GM06990 (cell line): ENCODE data around the gene SUSD4.

ENCODE experiments used
- DNase-seq: peaks from one replicate; pipeline ENCODE4 v3.0.0-alpha.2; 2011; ENCODE audit not compliant: insufficient read length; ENCODE audit errors: extremely low read depth
- H3K27me3 ChIP-seq: replicated peaks from 2 replicates; pipeline ENCODE4 v1.6.0; 2011; ENCODE audit warnings: low read length; ENCODE audit not compliant: control insufficient read depth, insufficient read depth
- H3K36me3 ChIP-seq: 2 replicates; pipeline ENCODE4 v1.5.1; 2011; ENCODE audit warnings: low read length; ENCODE audit not compliant: control insufficient read depth, insufficient read depth
- H3K4me3 ChIP-seq: replicated peaks from 2 replicates; pipeline ENCODE4 v1.5.1; 2011; ENCODE audit warnings: low read depth, mild to moderate bottlenecking, control low read depth, low read length
- CTCF ChIP-seq: IDR thresholded peaks from 2 replicates; pipeline ENCODE4 v1.5.1; 2011; ENCODE audit warnings: low read length, control low read depth, mild to moderate bottlenecking, inconsistent platforms; ENCODE audit not compliant: insufficient read depth, poor library complexity, severe bottlenecking

The SUSD4 gene

GRCh38 chr1:223225061-223225460 is 138.9 kb downstream of the SUSD4 start:
- DNase-seq: no peak
- H3K27me3 ChIP-seq: peaks cover 3% of the 10 kb centered on the region; the same call in 1 of the 2 replicates
- no peak overlapping the region for H3K4me3 ChIP-seq
- H3K36me3 ChIP-seq: no peaks in the 10 kb centered on the region
- no peak for TF ChIP-seq CTCF

- DNase-seq: no peak
- no peak for TF ChIP-seq CTCF
- Histone ChIP-seq H3K36me3 (no peaks in the 10 kb centered on the region), H3K27me3 (peaks cover 4% of the 10 kb centered on the region; the same call in 1 of the 2 replicates), H3K4me3 (no peak overlapping the region)
Observed at GRCh38 chr1:223224465-223224864, 139.5 kb downstream of the SUSD4 start.

- DNase-seq: no peak
- Histone ChIP-seq H3K36me3 (no peaks in the 10 kb centered on the region), H3K4me3 (no peak overlapping the region), H3K27me3 (peaks cover 4% of the 10 kb centered on the region; the same call in 1 of the 2 replicates)
- no peak for TF ChIP-seq CTCF
Observed at GRCh38 chr1:223223091-223223995, 140.6 kb downstream of the SUSD4 start.

DNA sequence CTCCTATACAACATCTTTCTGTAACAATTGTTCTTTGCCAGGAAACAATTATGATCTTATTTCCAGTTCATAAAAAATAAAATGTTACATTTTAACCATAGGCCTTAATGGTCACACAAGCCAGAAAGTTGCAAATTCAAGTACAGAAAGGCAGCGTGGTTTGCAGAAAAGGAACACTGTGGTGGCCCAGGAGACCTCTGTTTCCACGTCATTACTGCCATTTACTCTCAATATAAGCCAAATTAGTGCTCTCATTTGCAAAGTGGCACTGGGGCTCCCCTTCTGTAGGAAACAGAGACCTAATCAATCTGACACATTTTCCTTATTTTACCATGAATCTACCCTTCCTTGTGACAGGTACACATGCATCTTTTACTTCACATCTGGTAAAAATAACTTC is 141.6 kb downstream of the SUSD4 start:
- no peak overlapping the region for H3K4me3 ChIP-seq
- no peaks in the 10 kb centered on the region for H3K36me3 ChIP-seq
- DNase-seq: no peak
- peaks cover 4% of the 10 kb centered on the region; the same call in 1 of the 2 replicates for H3K27me3 ChIP-seq
- no peak for TF ChIP-seq CTCF

DNA sequence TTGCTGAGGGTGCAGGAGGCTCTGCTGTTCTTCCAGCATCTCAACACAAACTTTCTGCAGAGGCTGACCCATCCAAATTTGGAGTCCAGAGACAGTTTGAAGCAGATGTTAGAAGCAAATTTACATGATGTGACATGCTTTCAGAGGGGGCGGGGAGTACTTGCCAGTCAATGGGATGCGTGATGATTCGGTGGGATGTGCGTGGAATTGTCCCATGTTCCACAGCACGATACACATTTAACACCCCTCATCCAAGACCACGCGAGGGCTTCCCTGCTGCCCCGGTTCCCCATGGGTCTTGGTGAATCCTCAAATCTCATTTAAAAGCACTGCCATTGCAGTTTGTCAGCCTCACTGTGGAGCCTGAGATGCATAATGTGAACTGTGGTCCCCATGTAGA is 142.3 kb downstream of the SUSD4 start:
- DNase-seq: no peak
- TF ChIP-seq CTCF: no peak
- H3K4me3 ChIP-seq: no peak overlapping the region
- peaks cover 1% of the 10 kb centered on the region; the same call in 1 of the 2 replicates for H3K27me3 ChIP-seq
- no peaks in the 10 kb centered on the region for H3K36me3 ChIP-seq
